GM19463 (cell line): ENCODE measurements around the gene DHRSX.
"Not testable (repeated sequence)": the region's sequence is repeated elsewhere in the genome, so short reads cannot be mapped to it uniquely, and the experiment has no call there.

ENCODE experiments used
- ATAC-seq: cut with Tn5 transposase; IDR thresholded peaks from one replicate; pipeline ENCODE4 v1.9.1; 2021; ENCODE audit warnings: mild to moderate bottlenecking, moderate library complexity; ENCODE audit not compliant: unreplicated experiment

Gene DHRSX

GRCh38 chrX:2500803-2501558, at the start of gene DHRSX, which contains the start of gene ZBED1:
Gene DHRSX (minus strand): TSS chrX:2500976. CDS start chrX:2500925, 51 bp downstream.
Gene ZBED1 (minus strand): TSS chrX:2500976. CDS start chrX:2490719, 10,257 bp downstream.
- peak; percentile 73 for ATAC-seq

GRCh38 chrX:2549876-2550275, 49.1 kb upstream of the DHRSX start:
- no peak for ATAC-seq

DNA sequence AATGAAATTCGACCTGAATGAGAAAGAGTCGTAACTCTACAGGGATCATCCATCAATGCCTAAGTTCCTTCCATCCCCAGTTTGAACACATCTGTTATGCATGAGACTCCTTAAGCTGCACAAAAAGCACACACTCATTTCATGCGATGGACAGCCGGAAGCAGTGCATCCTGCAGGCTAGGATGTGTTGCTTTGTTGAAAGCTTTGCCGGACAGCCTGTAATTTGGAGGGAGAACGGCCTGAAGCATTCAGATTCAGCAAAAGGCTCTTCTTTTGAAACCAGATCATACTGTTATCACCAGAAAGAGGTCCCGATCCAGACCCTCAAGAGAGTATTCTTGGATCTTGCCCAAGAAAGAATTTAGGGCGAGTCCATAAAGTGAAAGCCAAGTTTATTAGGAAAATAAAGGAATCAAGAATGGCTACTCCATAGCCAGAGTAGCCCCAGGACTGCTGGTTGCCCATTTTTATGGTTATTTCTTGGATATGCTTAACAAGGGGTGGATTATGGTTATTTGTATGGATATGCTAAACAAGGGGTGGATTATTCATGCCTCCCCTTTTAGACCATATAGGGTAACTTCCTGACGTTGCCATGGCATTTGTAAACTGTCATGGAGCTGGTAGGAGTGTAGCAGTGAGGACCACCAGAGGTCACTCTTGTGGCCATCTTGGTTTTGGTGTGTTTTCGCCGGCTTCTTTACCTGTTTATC, 48.1 kb upstream of the DHRSX start:
- ATAC-seq: no peak

DNA sequence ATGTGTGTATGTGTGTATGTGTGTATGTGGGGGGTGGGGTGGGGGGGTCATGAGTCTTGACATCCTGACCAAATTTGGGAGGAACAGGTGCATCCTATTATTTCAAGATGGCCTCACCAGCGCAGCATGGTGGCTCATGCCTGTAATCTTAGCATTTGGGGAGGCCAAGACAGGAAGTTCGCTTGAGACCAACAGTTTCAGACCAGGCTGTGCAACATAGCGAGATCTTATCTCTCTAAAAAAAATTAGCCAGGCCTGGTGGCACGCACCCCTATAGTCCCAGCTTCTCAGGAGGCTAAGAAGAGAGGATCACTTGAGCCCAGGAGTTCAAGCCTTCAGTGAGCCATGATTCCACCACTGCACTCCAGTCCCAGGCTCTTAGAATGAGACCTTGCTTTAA, 47.0 kb upstream of the DHRSX start:
- no peak for ATAC-seq

DNA sequence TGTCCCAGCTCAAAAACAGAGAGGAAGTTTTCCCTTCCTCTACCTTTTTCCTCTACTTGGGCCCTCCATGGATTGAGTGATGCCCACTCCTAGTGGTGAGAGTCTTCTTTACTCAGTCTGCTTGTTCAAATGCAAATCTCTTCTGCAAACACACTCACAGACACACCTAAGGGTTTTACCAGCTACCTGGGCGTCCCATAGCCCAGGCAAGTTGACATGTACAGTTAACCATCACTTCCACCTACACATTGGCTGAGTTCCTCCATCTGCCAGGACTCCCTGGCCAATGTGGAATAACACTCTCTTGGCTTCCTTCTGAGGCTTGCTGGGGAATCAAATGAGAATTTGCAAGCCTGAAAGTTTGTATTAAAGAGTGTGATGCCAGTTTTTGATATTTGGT, 45.7 kb upstream of the DHRSX start:
- no peak for ATAC-seq

- ATAC-seq: no peak
Measured at GRCh38 chrX:2545144-2545543, 44.4 kb upstream of the DHRSX start.

DNA sequence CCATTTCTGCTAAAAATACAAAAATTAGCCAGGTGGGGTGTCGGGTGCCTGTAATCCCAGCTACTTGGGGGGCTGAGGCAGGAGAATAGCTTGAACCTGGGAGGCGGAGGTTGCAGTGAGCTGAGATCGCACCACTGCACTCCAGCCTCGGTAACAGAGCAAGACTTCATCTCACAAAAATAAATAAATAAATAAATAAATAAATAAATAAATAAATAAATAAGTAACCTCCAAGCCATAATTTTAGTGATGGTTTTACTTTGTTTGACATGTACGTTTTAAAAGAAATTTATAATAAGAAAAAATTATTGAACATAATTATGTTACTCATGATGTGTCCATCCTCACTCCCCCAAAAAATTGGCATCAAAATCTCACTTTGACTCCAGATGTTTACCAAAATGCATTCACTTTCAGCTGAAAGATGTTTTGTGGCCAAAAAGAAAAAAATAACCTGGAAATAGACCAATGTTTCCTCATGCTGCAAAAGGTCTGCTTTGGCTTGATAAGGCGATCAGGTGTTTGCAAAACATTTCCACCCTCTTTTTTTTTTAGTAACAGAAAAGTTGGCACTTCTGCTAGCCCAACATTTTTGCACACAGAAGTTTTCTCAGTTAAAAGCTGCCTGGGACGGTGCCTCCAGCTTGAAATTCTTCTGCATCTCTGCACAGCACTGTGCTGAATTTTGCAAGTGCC, 42.2 kb upstream of the DHRSX start:
- no peak for ATAC-seq

- no peak for ATAC-seq
Measured at GRCh38 chrX:2541603-2542002, 40.8 kb upstream of the DHRSX start.

- ATAC-seq: no peak
Measured at GRCh38 chrX:2540426-2540947, 39.7 kb upstream of the DHRSX start.

DNA sequence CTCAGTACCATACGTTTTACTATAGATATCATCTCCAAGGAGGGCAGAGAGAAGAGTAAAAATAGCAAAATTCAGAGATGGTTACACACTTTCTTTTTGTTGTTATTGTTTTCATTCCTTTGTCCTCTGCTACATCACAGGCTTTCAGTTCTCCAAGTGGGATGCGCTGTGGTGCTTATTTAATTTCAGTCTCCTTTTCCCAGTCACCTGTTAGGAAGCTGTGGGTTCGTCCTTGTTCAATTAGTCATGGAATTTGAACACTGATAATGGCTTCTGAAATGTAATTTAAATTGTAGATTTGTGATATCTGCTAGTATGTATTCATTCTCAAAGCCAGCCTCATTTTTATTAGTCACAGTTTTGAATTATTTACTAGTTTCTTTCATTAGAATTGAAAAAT, 38.8 kb upstream of the DHRSX start:
- ATAC-seq: no peak

- no peak for ATAC-seq
Measured at GRCh38 chrX:2538031-2538757, 37.4 kb upstream of the DHRSX start.

DNA sequence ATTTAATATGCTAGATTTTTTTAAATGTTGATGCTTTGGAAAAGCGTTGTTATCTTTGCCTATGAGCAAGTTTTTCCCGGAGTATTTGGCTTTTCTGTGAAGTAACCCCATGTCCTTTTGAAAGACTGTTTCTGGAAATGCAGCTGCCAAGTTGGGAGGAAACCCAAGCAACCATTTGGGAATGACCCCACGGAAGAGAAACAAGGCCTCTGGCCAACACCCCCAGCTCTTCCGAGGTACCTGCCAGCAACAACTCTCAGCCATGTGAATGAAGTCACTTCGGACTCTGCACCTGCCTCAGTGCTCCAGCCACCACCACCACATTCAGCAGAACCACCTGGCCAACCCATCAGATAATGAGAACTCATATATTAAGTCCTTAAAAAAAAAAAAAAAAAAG, 36.2 kb upstream of the DHRSX start:
- ATAC-seq: no peak

DNA sequence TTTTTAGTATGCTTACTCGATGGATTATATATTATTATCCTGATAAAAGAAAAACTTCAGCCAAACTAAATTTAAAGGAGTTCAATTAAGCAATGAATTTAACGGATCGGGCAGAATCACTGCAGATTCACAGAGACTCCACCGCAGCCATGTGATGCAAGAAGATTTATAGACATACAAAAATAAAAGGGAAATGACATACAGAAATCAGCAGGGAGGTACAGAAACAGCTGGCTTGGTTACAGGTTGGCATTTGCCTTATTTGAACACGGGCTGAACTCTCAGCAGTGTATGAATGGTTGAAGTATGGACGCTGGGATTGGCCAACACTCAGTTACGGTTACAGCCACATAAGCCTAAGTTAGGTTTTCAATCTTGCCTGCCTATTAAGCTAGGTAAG, 35.4 kb upstream of the DHRSX start:
- ATAC-seq: no peak

DNA sequence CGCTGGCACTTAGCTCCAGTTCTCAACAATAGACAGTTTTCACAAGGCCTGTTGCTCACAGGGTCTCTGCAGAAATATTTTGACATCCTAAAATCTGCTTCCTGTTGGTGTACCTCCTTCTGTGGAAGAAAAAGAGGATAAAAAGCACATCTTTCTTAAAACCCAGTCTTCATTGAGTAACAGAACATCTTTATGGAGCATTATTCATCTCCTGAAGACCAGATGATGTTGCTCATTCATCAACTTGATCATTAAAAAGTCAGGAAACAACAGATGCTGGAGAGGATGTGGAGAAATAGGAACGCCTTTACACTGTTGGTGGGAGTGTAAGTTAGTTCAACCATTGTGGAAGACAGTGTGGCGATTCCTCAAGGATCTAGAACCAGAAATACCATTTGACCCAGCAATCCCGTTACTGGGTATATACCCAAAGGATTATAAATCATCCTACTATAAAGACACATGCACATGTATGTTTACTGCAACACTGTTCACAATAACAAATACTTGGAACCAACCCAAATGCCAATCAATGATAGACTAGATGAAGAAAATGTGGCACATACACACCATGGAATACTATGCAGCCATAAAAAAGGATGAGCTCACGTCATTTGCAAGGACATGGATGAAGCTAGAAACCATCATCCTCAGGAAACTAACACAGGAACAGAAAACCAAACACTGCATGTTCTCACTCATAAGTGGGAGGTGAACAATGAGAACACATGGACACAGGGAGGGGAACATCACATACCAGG, 33.7 kb upstream of the DHRSX start:
- not testable (repeated sequence) for ATAC-seq

- no peak for ATAC-seq
Measured at GRCh38 chrX:2533424-2533823, 32.6 kb upstream of the DHRSX start.

GRCh38 chrX:2526390-2526789, 25.6 kb upstream of the DHRSX start:
- ATAC-seq: no peak

GRCh38 chrX:2523911-2524310, 23.1 kb upstream of the DHRSX start:
- no peak for ATAC-seq

DNA sequence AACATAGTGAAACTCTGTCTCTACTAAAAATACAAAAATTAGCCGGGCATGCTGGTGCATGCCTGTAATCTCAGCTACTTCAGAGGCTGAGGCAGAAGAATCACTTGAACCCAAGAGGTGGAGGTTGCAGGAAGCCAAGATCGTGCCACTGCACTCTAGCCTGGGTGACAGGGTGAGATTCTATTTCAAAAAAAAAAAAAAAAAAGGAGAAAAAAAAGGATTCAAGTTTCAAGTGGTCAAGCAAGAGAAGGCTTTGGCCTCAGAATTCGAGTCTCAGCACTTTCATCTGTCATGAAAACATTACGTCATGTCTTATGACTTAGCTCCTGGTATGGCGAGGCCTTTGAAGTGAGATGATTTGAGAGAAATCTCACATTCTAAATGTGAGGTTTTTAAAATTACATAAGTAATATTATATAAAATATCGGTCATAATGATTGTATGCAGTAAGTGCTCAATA, 21.2 kb upstream of the DHRSX start:
- ATAC-seq: peak; percentile 31

GRCh38 chrX:2521092-2521926, 20.5 kb upstream of the DHRSX start:
- ATAC-seq: peak; percentile 81
